H9 (cell line): ENCODE results near the gene NUDT16L1. TPM values are rescaled to one million over a fixed set of nuclear protein-coding genes. Genes with fewer than 3 reads are reported as not detected.

Source experiments
- DNase-seq: peaks from one replicate; pipeline ENCODE4 v3.0.0-alpha.2; 2017
- H2AFZ ChIP-seq: one replicate; pipeline ENCODE4 v1.6.1; 2013; ENCODE audit warnings: mild to moderate bottlenecking, low read length, control low read depth, moderate library complexity
- H2AK5ac ChIP-seq: 2 replicates; pipeline ENCODE4 v1.6.1; 2013; ENCODE audit warnings: low read length, control low read depth, mixed read lengths; ENCODE audit not compliant: insufficient read length
- H2BK120ac ChIP-seq: one replicate; pipeline ENCODE4 v1.6.1; 2013; ENCODE audit warnings: low read depth, mild to moderate bottlenecking, low read length, control low read depth, inconsistent platforms; ENCODE audit not compliant: poor library complexity, severe bottlenecking
- H2BK12ac ChIP-seq: 2 replicates; pipeline ENCODE4 v1.6.1; 2013; ENCODE audit warnings: low read length, control low read depth, mixed read lengths, low read depth; ENCODE audit not compliant: insufficient read length
- H2BK15ac ChIP-seq: 2 replicates; pipeline ENCODE4 v1.6.1; 2013; ENCODE audit warnings: low read depth, low read length, control low read depth
- H2BK20ac ChIP-seq: one replicate; pipeline ENCODE4 v1.6.1; 2013; ENCODE audit warnings: low read depth, mild to moderate bottlenecking, low read length, control low read depth, inconsistent platforms; ENCODE audit not compliant: poor library complexity, severe bottlenecking
- H2BK5ac ChIP-seq: 2 replicates; pipeline ENCODE4 v1.6.1; 2013; ENCODE audit warnings: low read length, control low read depth, mixed read lengths; ENCODE audit not compliant: insufficient read length
- H3K14ac ChIP-seq: 2 replicates; pipeline ENCODE4 v1.6.1; 2013; ENCODE audit warnings: low read length, control low read depth; ENCODE audit not compliant: insufficient read depth
- H3K18ac ChIP-seq: 2 replicates; pipeline ENCODE4 v1.6.1; 2013; ENCODE audit warnings: low read depth, mild to moderate bottlenecking, mixed read lengths, low read length, control low read depth; ENCODE audit not compliant: insufficient read length
- H3K23ac ChIP-seq: 2 replicates; pipeline ENCODE4 v1.6.1; 2013; ENCODE audit warnings: low read length, control low read depth, mixed read lengths, low read depth; ENCODE audit not compliant: insufficient read length
- H3K23me2 ChIP-seq: 2 replicates; pipeline ENCODE4 v1.6.1; 2013; ENCODE audit warnings: low read depth, mild to moderate bottlenecking, mixed read lengths, low read length, control low read depth; ENCODE audit not compliant: insufficient read length, poor library complexity, severe bottlenecking
- H3K27ac ChIP-seq: 2 replicates; pipeline ENCODE4 v1.5.1; 2013; ENCODE audit warnings: low read length, control low read depth, mixed read lengths, low read depth; ENCODE audit not compliant: insufficient read length
- H3K27me3 ChIP-seq: 2 replicates; pipeline ENCODE4 v1.6.1; 2013; ENCODE audit warnings: low read length, control low read depth, inconsistent platforms; ENCODE audit not compliant: insufficient read depth
- H3K4ac ChIP-seq: 2 replicates; pipeline ENCODE4 v1.6.1; 2013; ENCODE audit warnings: low read depth, mild to moderate bottlenecking, control low read depth, inconsistent platforms, low read length, moderate library complexity
- H3K4me1 ChIP-seq: 2 replicates; pipeline ENCODE4 v1.6.1; 2013; ENCODE audit warnings: low read length, control low read depth, inconsistent platforms; ENCODE audit not compliant: insufficient read depth
- H3K4me2 ChIP-seq: 2 replicates; pipeline ENCODE4 v1.6.1; 2013; ENCODE audit warnings: low read length, control low read depth, mixed read lengths; ENCODE audit not compliant: insufficient read length, insufficient read depth
- H3K56ac ChIP-seq: 2 replicates; pipeline ENCODE4 v1.6.1; 2013; ENCODE audit warnings: low read depth, mild to moderate bottlenecking, mixed read lengths, low read length, control low read depth; ENCODE audit not compliant: insufficient read length
- H3K79me1 ChIP-seq: 2 replicates; pipeline ENCODE4 v1.6.1; 2013; ENCODE audit warnings: low read depth, mild to moderate bottlenecking, moderate library complexity, low read length, control low read depth, inconsistent platforms; ENCODE audit not compliant: insufficient read depth, poor library complexity, severe bottlenecking
- H3K79me2 ChIP-seq: 2 replicates; pipeline ENCODE4 v1.6.1; 2013; ENCODE audit warnings: low read length, control low read depth, inconsistent platforms; ENCODE audit not compliant: insufficient read depth
- H3K9ac ChIP-seq: 2 replicates; pipeline ENCODE4 v1.6.1; 2013; ENCODE audit warnings: low read length, control low read depth, mixed read lengths; ENCODE audit not compliant: insufficient read length; ENCODE audit errors: extremely low read depth
- H3K9me3 ChIP-seq: one replicate; pipeline ENCODE4 v1.6.1; 2013; ENCODE audit warnings: low read depth, low read length, inconsistent platforms; ENCODE audit not compliant: control insufficient read depth
- H3T11ph ChIP-seq: one replicate; pipeline ENCODE4 v1.6.1; 2013; ENCODE audit warnings: mild to moderate bottlenecking, low read length, control low read depth, inconsistent platforms
- H4K20me1 ChIP-seq: one replicate; pipeline ENCODE4 v1.6.1; 2013; ENCODE audit not compliant: control insufficient read depth, insufficient read length, insufficient read depth
- H4K5ac ChIP-seq: 2 replicates; pipeline ENCODE4 v1.6.1; 2013; ENCODE audit warnings: low read depth, mild to moderate bottlenecking, mixed read lengths, low read length, control low read depth; ENCODE audit not compliant: insufficient read length
- H4K8ac ChIP-seq: replicated peaks from 2 replicates; pipeline ENCODE4 v1.6.1; 2013; ENCODE audit warnings: low read length, control low read depth, mixed read lengths, low read depth; ENCODE audit not compliant: insufficient read length
- H4K91ac ChIP-seq: 2 replicates; pipeline ENCODE4 v1.6.1; 2013; ENCODE audit warnings: low read depth, mild to moderate bottlenecking, moderate library complexity, mixed read lengths, low read length, control low read depth; ENCODE audit not compliant: insufficient read length
- H3K27ac Mint-ChIP-seq, 3 experiments: 2 replicates in 2 of 3; 3 replicates in 1 of 3; pipeline ENCODE4 v1.8.0; 2020 to 2021; ENCODE audit warnings: mixed read lengths in 3 of 3, mild to moderate bottlenecking in 1 of 3, moderate library complexity in 1 of 3
- H3K27me3 Mint-ChIP-seq: 2 replicates; pipeline ENCODE4 v1.8.0; 2021; ENCODE audit warnings: low read depth, mild to moderate bottlenecking, moderate library complexity, mixed read lengths
- H3K36me3 Mint-ChIP-seq, 3 experiments: 2 replicates in 2 of 3; 3 replicates in 1 of 3; pipeline ENCODE4 v1.8.0; 2020 to 2021; ENCODE audit warnings: low read depth in 3 of 3, mixed read lengths in 3 of 3; ENCODE audit not compliant: insufficient read depth in 1 of 3
- H3K4me1 Mint-ChIP-seq, 2 experiments: 2 replicates each; pipeline ENCODE4 v1.8.0; 2020; ENCODE audit warnings: mixed read lengths in 2 of 2
- H3K4me3 Mint-ChIP-seq, 2 experiments: 2 replicates in 1 of 2; 3 replicates in 1 of 2; pipeline ENCODE4 v1.8.0; 2020 to 2021; ENCODE audit warnings: mild to moderate bottlenecking in 2 of 2, mixed read lengths in 2 of 2, moderate library complexity in 1 of 2
- H3K9me3 Mint-ChIP-seq, 2 experiments: 2 replicates in 1 of 2; 3 replicates in 1 of 2; pipeline ENCODE4 v1.8.0; 2020; ENCODE audit warnings: mild to moderate bottlenecking in 2 of 2, mixed read lengths in 2 of 2, moderate library complexity in 1 of 2
- WGBS: extraction: QIAGEN DNeasy Blood & Tissue Kit; methylation state at CpG from one replicate; pipeline ENCODE4 v1.1.7; 2013; ENCODE audit warnings: missing lambda C conversion rate, low lambda C conversion rate, mixed read lengths; ENCODE audit not compliant: insufficient read length; ENCODE audit errors: extremely low coverage; 5-methylcytosine and 5-hydroxymethylcytosine counted together
- total RNA-seq: library from RNA; stranded (reverse); gene quantifications from 2 replicates; pipeline ENCODE4 v1.2.1, GENCODE V29; 2021
- TF ChIP-seq, protein P1 (sequence below): fragments of 200-600 bp; sonication (generic); conservative IDR thresholded peaks from 3 replicates; pipeline ENCODE4 v1.8.0; 2021; ENCODE audit warnings: antibody characterized with exemption, mild to moderate bottlenecking

Gene NUDT16L1
- total RNA-seq, 1 experiment from 2014 or later = 49.4 TPM

DNA sequence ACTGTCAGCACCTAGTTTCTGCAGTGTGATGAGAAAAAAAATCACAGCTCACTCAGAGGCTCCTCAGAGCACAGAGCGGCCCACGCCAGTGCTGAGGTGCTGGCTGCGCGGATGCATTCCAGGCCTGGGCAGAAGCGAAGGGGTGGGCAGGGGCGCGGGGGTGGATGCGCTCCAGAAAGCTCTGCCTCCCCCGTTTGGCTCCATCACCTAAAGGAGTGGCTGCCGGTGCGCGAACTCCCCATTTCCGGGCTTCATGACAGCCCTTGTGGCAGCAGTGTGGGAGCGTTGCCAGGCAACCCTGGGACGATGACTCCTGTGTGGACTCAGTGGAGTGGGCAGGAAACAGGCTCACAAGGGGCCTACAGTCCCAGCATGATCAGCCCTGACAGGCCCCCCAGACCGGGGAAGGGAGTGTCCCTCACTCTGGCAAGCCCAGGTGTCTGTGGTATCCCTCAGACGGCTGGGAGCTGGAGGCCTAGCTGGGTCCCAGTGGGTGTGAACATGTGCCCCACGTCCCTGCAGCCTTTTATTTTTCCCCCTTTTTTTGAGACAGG lies 32.8 kb upstream of the NUDT16L1 start:
- Histone ChIP-seq H3K56ac (no peak overlapping the region), H3K27me3 (no peaks in the 10 kb centered on the region), H3K18ac (no peak overlapping the region), H2AFZ (no peak overlapping the region), H3K4me2 (no peak overlapping the region), H3K23me2 (no peaks in the 10 kb centered on the region), H3K79me1 (no peaks in the 10 kb centered on the region), H3K23ac (no peak overlapping the region), H3K27ac (no peak overlapping the region), H2BK20ac (no peak overlapping the region), H4K5ac (no peak overlapping the region), H2BK5ac (no peak overlapping the region), H3K79me2 (no peaks in the 10 kb centered on the region), H3K4ac (no peak overlapping the region), H3K14ac (no peak overlapping the region), H3K4me1 (no peaks in the 10 kb centered on the region), H4K20me1 (no peaks in the 10 kb centered on the region), H2BK15ac (no peak overlapping the region), H4K8ac (no peak overlapping the region), H2AK5ac (no peak overlapping the region), H3T11ph (no peak overlapping the region), H3K9ac (no peak overlapping the region), H4K91ac (no peak overlapping the region), H2BK120ac (no peak overlapping the region), H2BK12ac (no peak overlapping the region), H3K9me3 (no peaks in the 10 kb centered on the region)
- TF ChIP-seq, protein P1, sequence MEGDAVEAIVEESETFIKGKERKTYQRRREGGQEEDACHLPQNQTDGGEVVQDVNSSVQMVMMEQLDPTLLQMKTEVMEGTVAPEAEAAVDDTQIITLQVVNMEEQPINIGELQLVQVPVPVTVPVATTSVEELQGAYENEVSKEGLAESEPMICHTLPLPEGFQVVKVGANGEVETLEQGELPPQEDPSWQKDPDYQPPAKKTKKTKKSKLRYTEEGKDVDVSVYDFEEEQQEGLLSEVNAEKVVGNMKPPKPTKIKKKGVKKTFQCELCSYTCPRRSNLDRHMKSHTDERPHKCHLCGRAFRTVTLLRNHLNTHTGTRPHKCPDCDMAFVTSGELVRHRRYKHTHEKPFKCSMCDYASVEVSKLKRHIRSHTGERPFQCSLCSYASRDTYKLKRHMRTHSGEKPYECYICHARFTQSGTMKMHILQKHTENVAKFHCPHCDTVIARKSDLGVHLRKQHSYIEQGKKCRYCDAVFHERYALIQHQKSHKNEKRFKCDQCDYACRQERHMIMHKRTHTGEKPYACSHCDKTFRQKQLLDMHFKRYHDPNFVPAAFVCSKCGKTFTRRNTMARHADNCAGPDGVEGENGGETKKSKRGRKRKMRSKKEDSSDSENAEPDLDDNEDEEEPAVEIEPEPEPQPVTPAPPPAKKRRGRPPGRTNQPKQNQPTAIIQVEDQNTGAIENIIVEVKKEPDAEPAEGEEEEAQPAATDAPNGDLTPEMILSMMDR = no peak
- Mint-ChIP-seq H3K27me3 (no peaks in the 10 kb centered on the region; the same call in 1 of the 2 replicates), H3K27ac (no peak overlapping the region), H3K4me3 (no peak overlapping the region), H3K4me1 (peaks cover 0 to 8% of the 10 kb centered on the region in 2 experiments; a peak in 2 of 4 replicates), H3K36me3 (peaks cover 11 to 49% (median 32%) of the 10 kb centered on the region in 3 experiments; a peak in 6 of 7 replicates), H3K9me3 (no peaks in the 10 kb centered on the region)
- no peak for DNase-seq
- WGBS = no CpG with 5 or more reads among the region's 18 CpGs
